Measurements from ENCODE around the gene ACSS1. TPM values are rescaled to one million over a fixed set of nuclear protein-coding genes. Genes with fewer than 3 reads are reported as not detected.

ACSS1 gene
- total RNA-seq, 1 donor from 2014 or later, result 0.72 TPM

- Mint-ChIP-seq H3K9me3 (ENCODE audit: low read depth) (no peaks in the 10 kb centered on the region), H3K36me3 (ENCODE audit: insufficient read depth) (peaks cover 22% of the 10 kb centered on the region)
Observed at GRCh38 chr20:24969186-24970029, 88.5 kb downstream of the ACSS1 start.

GRCh38 chr20:24968278-24968800 lies 89.6 kb downstream of the ACSS1 start:
- no peak for DNase-seq (ENCODE audit: low spot score, unreplicated experiment)
- Mint-ChIP-seq H3K27me3 (no peaks in the 10 kb centered on the region), H3K4me1 (ENCODE audit: low read depth) (no peaks in the 10 kb centered on the region), H3K27ac (no peak overlapping the region), H3K36me3 (ENCODE audit: insufficient read depth) (peaks cover 23% of the 10 kb centered on the region), H3K4me3 (ENCODE audit: low read depth) (no peak overlapping the region), H3K9me3 (ENCODE audit: low read depth) (no peaks in the 10 kb centered on the region)
- TF ChIP-seq, protein P1, sequence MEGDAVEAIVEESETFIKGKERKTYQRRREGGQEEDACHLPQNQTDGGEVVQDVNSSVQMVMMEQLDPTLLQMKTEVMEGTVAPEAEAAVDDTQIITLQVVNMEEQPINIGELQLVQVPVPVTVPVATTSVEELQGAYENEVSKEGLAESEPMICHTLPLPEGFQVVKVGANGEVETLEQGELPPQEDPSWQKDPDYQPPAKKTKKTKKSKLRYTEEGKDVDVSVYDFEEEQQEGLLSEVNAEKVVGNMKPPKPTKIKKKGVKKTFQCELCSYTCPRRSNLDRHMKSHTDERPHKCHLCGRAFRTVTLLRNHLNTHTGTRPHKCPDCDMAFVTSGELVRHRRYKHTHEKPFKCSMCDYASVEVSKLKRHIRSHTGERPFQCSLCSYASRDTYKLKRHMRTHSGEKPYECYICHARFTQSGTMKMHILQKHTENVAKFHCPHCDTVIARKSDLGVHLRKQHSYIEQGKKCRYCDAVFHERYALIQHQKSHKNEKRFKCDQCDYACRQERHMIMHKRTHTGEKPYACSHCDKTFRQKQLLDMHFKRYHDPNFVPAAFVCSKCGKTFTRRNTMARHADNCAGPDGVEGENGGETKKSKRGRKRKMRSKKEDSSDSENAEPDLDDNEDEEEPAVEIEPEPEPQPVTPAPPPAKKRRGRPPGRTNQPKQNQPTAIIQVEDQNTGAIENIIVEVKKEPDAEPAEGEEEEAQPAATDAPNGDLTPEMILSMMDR (IDR thresholded peaks at IDR 0.05; ENCODE audit: unreplicated experiment), result no peak

More at GRCh38 chr20:24969186-24970029, 88.5 kb downstream of the ACSS1 start:
- no peak overlapping the region for H3K27ac Mint-ChIP-seq
- no peaks in the 10 kb centered on the region for H3K4me1 Mint-ChIP-seq (ENCODE audit: low read depth)
- DNase-seq (ENCODE audit: low spot score, unreplicated experiment), result no peak
- H3K4me3 Mint-ChIP-seq (ENCODE audit: low read depth), result no peak overlapping the region
- TF ChIP-seq, protein P1 (IDR thresholded peaks at IDR 0.05; ENCODE audit: unreplicated experiment), result no peak
- no peaks in the 10 kb centered on the region for H3K27me3 Mint-ChIP-seq

DNA sequence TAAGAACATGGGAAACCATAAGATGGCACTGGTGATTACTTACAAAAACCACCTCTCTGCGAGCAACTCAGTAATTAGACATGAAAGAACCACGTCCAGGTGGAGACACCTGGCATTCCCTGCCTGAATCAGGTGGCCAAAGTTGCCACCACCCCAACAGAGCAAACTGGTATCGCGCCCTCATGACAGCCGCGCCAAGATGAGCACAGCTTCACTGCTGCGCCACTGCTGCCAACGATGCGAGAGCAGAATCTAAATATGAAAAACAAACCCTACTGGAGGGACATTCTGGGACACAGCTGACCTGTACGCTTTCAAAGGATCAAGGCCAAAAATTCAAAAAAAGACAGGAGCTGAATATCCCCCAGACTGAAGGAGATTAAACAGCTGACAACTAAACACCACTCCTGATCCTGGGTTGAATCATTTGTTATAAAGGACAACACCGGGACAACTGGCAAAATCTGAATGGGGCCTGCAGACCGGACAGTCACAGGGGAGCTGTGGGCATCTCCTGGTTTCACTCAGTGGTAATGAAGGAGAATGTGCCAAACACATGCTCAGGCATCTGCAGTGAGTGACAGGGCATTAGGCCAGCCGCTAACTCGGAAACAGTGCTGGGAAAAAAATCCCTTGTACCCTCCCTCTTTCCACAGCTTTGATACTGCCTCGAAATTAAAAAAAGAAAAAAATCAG lies 91.5 kb downstream of the ACSS1 start:
- no peak for DNase-seq (ENCODE audit: low spot score, unreplicated experiment)
- H3K36me3 Mint-ChIP-seq (ENCODE audit: insufficient read depth), result peaks cover 19% of the 10 kb centered on the region
- TF ChIP-seq, protein P1 (IDR thresholded peaks at IDR 0.05; ENCODE audit: unreplicated experiment), result no peak

GRCh38 chr20:24965065-24965919 lies 92.6 kb downstream of the ACSS1 start:
- no peak overlapping the region for H3K4me3 Mint-ChIP-seq (ENCODE audit: low read depth)
- no peaks in the 10 kb centered on the region for H3K9me3 Mint-ChIP-seq (ENCODE audit: low read depth)
- H3K4me1 Mint-ChIP-seq (ENCODE audit: low read depth), result peaks cover 2% of the 10 kb centered on the region
- no peak overlapping the region for H3K27ac Mint-ChIP-seq
- H3K36me3 Mint-ChIP-seq (ENCODE audit: insufficient read depth), result peaks cover 18% of the 10 kb centered on the region
- TF ChIP-seq, protein P1 (IDR thresholded peaks at IDR 0.05; ENCODE audit: unreplicated experiment), result no peak
- DNase-seq (ENCODE audit: low spot score, unreplicated experiment), result no peak
- H3K27me3 Mint-ChIP-seq, result no peaks in the 10 kb centered on the region

More for the DNA sequence above, 91.5 kb downstream of the ACSS1 start:
- H3K27me3 Mint-ChIP-seq, result no peaks in the 10 kb centered on the region
- H3K27ac Mint-ChIP-seq, result no peak overlapping the region
- H3K4me3 Mint-ChIP-seq (ENCODE audit: low read depth), result no peak overlapping the region
- no peaks in the 10 kb centered on the region for H3K9me3 Mint-ChIP-seq (ENCODE audit: low read depth)
- no peaks in the 10 kb centered on the region for H3K4me1 Mint-ChIP-seq (ENCODE audit: low read depth)

- Mint-ChIP-seq H3K27me3 (no peaks in the 10 kb centered on the region), H3K4me1 (ENCODE audit: low read depth) (peaks cover 2% of the 10 kb centered on the region), H3K4me3 (ENCODE audit: low read depth) (no peak overlapping the region), H3K9me3 (ENCODE audit: low read depth) (no peaks in the 10 kb centered on the region), H3K27ac (no peak overlapping the region), H3K36me3 (ENCODE audit: insufficient read depth) (peaks cover 16% of the 10 kb centered on the region)
- TF ChIP-seq, protein P1 (IDR thresholded peaks at IDR 0.05; ENCODE audit: unreplicated experiment), result no peak
- no peak for DNase-seq (ENCODE audit: low spot score, unreplicated experiment)
Observed at GRCh38 chr20:24964506-24964840, 93.5 kb downstream of the ACSS1 start.

Data from progenitor cell of endocrine pancreas (in vitro differentiated cells).